NK-92 treated with Interleukin-12 subunit alpha and Interleukin-12 subunit beta, amount 100 ng/mL, for 24 hours (cell line): ENCODE data around the gene MDM2.
"Not testable (repeated sequence)": the region's sequence is repeated elsewhere in the genome, so short reads cannot be mapped to it uniquely, and the experiment has no call there.

Experiments used
- DNase-seq: peaks from one replicate; lab custom pipeline; 2025; lab: John Stamatoyannopoulos, UW

MDM2 gene

DNA sequence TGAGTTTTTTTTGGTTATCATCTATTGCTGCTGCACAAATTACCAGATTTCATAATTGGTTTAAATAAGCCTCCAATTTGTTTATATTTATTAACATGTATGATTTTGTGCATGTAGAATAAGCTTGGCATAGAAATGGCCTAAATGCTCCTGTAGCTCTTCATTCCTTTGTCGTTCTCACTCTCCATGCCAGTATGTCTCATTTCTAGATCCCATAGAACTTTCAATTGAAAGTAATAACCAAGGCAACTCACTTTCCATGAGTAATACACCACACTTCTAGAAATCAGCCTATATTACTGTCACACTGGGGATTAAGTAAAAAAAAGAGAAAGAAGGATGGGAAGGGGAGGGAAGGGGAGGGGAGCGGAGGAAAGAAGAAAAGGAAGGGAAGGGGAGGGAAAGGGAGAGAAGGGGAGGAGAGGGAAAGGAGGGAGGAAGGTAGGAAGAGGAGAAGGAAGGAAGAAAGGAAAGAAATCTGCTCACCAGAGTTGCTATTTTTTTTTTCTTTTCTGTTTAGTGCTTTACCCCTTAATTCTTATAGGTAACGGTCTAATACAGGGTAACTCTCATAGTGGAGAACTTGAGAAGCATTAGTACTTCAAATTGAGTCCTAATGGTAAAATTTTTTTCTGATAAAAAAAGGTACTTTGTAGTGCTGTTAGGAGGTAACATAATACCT is 45.6 kb downstream of the MDM2 start:
- no peak for DNase-seq

DNA sequence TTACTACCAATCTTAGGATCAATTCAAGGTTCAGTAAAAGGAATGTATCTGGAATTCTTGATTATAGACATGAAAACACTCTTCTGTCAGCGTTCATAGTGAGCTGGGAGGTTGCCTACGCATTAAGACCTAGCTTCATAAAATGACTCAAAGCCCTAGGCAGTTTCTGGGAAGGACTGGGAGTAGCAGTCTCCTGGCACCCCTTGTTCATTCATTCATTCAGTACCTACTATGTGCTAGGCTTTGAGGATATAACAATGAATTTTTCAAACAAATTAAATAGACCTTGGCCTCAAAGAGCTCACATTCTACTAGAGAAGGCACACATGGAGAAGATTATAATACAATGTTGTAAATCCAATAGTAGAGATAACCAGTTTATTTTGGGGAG is 46.1 kb downstream of the MDM2 start:
- DNase-seq: no peak

DNA sequence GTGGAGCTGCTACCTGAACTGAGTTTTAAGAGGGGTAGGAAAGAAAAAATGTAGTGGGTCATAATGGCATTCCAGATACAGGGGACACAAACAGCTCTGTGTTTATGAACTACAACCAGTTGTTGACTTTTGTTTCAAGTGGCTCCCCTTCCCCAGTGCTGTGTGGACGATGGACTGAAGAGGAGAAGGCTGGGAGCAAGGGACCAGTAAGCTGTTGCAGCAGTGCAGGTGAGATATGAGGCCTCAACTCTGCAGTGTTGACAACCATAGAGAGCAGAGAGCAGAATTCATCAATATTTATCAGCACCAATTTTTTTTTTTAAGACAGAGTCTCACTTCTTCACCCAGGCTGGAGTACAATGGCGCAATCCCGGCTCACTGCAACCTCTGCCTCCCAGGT is 46.6 kb downstream of the MDM2 start:
- DNase-seq: no peak

DNA sequence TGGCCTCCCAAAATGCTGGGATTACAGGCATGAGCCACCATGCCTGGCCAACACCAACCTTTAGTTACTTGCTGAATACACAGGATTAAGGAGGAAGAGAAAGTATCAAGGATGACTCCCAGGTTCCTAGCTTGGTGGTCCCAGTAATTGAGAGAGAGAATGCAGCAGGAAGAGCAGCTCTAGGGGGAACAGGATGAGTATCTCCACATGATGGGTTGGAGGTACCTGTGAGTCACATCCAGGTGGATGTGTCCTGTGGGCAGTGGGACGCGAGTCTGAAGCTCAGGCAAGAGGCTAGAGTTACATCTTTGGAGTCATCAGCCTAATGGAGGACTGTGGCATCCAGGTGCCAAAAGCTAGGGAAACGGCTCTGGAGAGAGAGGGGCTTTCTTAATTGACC is 47.1 kb downstream of the MDM2 start:
- no peak for DNase-seq

DNA sequence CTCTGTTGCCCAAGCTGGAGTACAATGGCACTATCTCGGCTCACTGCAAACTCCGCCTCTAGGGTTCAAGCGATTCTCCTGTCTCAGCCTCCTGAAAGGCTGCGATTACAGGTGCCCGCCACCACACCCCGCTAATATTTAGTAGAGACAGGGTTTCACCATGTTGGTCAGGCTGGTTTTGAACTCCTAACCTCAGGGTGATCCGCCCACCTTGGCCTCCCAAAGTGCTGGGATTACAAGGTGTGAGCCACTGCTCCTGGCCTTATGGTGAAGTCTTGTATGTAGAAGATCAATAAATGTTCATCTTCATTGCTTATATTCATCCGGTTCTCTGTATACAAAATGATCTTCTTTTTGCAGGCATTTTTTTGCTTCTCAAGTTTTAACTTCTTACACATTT is 47.8 kb downstream of the MDM2 start:
- DNase-seq: no peak

DNA sequence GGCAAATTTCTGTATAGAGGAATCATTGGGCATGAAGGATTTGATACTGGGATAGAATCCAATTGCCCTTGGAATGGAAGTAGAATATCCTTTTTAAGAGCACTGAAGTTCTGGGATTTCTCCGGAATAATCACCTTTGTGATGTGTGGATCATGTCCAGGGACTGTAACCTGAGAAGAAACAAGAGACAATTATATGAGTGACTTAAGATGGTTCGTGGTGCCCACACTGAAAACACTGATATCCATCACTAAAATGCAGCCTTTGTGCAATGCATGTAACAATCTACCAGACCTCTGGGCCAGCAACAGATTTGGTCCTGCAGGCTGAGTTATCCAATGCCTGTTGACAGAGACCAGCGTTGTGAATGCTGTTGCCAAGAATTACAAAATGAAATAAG is 48.5 kb downstream of the MDM2 start:
- DNase-seq: no peak

DNA sequence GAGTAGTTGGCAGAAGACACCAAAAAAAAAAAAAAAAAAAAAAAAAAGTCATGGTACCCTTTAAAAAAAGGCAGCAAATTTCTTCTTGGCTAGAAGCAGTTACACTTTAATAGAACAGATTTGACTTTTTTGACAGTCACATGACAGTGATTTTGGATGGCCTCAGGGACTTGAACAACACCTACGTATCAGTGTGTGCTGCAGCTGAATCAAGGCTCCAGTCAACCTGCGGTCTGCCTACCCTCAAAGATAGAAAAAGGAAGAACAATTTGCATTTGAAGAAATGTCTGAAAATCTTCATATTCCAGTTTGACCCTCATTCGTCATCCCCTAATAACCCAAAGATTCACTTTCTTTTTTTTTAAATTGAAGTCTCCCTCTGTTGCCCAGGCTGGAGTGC is 53.9 kb downstream of the MDM2 start:
- DNase-seq: no peak

DNA sequence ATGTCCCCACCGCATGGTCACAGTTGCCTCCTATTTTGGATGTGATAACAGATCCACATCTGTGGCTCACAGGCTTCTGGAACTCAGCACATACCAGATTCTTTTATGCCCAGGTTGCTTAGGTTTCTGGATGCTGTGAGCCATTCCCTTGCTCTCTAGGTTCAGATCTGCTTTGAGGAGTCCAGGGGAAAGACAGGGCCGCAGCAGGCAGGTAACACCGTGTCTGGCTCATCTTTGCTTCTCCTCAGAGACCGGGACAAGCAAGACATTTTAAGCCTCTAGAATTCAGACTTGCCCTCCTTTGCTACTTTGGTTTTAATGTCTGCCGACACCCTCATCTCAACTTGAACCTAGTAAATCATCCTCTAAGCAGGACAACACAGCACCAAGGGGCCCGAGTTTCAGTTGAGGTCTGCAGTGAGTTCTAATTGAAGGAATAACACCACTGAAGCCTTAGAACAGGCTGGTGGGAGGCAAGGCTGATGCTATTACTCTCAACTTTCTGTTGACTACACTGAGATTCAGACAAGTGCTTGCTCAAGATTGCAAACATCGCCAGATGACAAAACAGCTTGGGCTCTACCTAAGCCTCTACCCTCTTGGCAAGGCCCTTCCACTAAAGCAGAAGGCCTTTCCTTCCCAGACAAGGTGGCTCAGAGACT is 55.3 kb downstream of the MDM2 start:
- DNase-seq: no peak

DNA sequence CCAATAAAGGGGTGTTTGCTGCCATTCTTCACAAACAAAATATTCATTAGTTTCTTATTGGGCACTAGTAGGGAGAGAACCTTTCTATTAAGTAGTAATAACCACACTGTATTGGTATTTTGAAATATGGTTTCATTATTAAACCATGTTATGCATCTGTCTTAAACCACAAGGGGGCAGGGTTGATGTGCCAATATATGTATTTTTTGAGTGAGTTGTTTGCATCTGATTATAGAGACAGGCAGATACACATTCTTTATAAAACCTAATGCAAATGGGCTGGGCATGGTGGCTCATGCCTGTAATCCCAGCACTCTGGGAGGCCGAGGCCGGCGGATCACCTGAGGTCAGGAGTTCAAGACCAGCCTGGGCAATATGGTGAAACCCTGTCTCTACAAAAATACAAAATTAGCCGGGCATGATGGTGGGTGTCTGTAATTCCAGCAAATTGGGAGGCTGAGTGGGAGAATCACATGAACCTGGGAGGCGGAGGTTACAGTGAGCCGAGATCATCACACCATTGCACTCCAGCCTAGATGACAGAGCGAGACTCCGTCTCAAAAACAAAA is 56.0 kb downstream of the MDM2 start:
- not testable (repeated sequence) for DNase-seq

DNA sequence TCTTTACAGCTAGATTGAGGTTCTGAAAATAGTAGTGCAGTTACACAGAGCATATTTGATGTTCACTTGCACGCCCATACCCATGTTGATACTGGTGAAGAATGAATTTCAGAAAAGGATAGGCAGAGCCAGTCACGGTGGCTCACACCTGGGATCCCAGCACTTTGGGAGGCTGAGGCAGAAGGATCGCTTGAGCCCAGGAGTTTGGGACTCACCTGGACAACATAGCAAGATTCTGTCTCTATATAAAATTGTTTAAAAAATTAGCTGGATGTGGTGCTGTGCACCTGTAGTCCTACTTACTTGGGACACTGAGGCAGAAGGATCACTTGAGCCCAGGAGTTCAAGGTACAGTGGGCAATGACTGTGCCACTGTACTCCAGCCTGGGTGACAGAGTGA is 56.6 kb downstream of the MDM2 start:
- no peak for DNase-seq

DNA sequence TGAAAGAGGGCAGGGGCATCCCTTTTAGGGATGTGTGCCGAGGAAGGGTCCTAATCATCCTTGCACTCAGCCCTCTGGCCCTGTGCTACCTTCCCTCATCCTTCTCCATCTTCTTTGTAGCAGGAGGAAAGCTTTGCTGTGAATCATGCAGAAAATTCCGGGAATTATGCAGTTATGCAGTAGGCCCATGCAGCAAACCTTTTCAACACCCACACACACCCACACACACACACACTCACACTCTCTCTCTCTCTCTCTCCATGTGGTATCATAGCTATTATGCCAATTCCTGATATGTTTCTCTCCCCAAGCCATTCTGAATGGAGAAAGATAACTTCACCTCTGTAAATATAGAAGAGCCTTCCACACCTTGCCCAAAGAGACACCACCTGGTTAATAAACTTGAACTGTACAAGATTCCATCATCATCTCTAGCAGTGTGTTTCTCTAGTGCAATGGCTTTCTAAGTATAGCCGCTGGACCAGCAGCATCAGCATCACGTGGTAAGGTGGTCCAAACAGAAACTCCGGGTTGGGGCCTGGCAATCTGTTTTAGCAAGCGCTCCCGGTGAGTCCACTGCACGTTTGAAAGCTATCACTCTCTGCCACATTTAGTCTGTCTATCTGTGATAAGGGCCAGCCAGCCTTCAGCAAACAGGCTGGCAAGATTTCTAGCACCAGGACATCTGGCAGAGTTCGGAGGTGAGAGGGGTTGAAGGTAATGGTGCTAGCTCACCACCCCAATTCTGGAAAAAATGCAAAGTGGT is 57.6 kb downstream of the MDM2 start:
- DNase-seq: no peak

DNA sequence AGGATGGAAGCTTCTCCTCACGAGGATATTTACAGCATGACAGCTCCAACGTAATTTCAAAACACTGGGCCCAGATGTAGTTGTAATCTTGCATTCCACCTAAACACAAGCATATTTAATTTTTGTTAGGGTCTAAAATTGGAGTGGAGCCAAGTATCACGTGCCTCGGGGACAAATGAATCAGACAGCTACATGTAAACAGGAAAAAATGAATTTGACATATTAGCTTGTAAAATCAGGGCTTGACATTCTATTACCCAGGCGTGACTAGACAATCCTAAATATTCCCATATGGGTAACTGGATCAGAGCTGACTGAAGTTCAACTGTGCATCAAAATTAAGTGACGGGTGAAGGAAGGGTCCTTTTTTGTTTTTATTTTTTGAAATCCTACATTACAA is 59.0 kb downstream of the MDM2 start:
- DNase-seq: no peak

DNA sequence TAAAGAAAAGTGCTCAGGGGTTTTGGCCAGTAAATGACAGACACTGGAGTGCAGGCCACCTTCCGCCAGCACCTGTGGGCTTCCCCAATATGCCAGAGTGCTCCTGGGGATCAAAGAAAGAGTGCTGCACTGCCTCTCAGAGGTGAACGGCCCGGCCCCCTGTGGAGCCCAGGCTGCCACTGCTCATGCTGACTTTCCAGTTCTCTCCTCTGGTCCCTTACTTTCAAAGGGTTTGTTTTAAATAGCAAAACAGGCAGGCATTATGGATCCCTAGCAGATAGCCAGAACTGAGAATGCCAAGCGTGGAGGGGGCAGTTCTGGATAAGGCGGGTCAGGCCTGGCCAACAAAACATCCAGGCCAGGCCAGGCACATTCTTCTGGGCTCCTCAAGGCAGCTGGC is 59.6 kb downstream of the MDM2 start:
- no peak for DNase-seq

DNA sequence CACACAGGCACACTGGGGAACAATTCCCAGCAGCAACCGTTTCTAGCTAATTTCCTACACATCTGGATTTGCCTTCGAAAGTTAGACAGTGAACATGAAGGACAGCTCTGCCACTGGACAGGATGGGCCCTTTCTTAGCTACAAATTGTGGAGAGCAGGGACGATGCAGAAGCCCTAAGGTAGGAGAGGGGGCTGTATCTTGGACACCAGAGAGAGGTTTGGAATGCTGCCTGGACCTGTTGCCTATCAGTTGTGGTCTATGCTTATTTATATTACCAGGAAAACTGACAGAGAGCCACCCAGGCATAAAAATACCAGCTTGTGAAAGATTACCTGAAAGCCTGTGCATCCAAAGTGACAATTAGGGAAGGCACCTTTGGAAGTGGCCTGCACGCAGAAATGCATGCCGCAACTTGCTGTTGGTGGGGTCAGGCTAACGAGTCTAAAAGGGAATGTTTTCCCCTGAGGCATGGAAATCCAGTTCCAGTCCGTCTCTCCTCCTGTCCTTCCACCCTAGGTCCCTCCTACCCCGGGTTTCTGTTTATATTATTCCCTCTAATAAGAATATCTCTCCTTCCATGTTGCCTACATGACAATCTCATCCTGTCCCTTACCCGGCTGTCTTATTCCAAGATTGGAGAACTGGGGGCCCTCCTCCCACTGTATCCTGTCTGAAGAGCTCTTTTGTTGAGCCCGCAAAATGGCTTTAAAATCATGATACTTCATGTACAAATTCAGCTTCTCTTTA is 60.2 kb downstream of the MDM2 start:
- no peak for DNase-seq

DNA sequence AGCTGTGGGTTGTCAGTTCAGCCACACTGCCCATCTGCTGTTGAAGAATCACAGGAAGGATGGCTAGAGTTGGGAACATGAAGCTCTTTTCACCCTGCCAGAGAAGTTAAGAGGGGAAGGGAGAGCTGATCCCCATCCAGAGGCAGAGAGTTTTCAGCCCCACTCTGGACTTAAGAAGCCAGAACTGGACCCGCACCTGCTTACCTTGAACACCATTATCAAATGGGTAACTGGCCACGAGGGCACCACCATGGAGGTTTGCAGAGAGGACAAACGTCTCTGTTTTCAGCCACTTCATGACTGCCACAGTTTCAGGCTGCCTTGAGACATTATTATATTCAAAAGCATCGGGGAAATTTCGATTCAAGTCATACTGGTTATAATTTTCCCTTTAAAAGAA is 62.0 kb downstream of the MDM2 start:
- no peak for DNase-seq

DNA sequence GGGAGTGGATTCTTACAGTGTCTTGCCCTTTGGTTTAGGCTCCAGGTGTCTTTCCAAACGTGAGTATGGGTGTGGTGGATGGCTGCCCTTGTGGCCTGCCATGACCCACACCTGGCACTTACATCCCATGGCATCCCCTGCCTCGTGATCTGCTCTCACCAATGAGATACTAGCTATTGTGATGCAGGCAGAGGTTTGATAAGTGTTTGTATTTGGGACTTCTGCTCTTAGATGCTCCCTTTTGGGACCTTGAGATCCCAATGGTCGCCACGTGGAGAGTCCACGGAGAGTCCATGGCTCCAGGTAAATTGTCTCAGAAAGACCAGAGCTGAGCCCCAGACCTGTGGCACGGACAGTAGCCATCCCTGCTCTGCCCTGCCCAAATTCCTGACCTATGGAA is 62.5 kb downstream of the MDM2 start:
- DNase-seq: no peak

DNA sequence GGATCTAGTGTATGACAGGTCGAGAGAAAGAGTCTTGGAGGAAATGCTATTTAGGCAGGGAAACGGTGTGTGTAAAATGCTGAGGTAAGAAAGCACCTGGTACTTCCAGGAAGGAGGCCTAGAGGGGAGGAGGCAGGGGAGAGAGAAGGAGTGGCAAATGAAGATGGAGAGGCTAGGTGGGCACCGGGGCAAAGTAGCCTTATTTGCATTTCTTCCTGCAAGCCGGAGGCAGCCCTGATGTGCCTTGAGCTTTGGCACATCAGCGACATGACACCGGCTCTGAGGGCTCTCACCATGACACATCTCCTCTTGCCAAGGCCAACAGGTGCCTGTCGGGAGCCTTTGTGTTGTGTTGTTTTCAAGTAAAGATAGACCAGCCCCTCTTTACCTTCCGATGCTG is 63.4 kb downstream of the MDM2 start:
- DNase-seq: no peak

DNA sequence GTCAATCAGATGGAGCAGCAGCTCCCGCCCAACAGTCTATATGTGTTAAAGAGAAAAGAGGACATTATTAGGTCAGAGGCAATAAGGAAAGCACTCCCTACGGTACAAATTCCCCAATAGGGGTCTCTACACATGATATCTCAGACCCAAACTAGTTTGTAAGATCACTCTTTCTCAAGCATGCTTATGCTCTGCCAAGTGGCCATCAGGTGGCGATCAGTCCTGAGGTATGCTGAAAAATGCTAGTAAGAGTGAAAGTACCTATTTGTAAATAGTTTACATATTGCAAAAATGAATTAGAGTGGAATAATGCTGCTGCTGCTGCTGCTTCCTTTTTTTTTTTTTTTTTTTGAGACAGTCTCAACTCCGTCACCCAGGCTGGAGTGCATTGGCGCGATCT is 63.9 kb downstream of the MDM2 start:
- no peak for DNase-seq

DNA sequence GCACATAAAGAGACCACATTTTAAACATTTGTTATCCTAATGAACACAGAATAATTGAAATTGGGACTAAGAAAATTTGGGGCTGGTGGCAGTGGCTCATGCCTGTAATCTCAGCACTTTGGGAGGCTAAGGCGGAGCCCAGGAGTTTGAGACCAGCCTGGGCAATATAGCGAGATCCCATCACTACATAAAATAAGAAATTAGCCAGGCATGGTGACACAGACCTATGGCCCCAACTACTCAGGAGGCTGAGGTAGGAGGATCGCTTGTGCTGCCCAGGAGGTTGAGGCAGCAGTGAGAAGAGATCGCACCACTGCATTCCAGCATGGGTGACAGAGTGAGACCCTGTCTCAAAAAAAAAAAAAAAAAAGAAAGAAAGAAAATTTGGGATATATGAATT is 65.3 kb downstream of the MDM2 start:
- no peak for DNase-seq

DNA sequence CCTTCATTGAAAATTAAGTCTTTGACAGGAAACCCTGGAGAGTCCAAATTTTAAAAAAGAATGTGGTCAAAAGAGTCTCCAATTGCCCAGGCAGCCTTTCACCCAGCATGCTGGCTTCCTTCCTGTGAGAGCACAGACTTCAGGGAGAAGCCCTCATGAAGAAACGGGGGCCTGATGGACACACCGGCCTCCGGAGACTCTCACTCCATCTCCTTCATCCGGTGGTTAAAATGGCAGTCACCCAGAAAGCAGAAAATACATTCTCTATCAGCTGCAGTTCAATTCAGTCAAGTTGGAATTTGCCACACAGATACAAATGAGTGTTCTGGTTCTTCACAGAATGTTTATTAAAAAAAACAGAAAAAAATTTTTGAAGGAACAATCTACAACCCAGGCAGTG is 68.5 kb downstream of the MDM2 start:
- DNase-seq: no peak

DNA sequence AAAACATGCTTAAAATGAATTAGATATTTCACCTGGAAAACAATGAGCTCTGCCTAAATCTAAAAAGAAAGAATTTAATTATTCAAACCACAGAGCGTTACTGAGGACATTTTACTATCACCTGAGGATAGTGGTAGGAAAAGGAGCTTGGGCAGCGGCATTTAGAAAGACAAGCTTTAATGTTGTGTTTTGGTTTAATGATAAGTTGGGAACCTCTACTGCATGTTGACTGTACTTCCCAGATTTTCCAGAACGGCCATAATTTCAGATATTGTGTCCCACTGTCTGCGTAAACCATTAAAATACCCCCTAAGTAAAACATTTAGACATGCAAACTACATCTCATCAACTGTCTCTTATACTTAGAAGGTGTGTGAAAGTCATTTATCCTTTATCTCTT is 69.6 kb downstream of the MDM2 start:
- no peak for DNase-seq

DNA sequence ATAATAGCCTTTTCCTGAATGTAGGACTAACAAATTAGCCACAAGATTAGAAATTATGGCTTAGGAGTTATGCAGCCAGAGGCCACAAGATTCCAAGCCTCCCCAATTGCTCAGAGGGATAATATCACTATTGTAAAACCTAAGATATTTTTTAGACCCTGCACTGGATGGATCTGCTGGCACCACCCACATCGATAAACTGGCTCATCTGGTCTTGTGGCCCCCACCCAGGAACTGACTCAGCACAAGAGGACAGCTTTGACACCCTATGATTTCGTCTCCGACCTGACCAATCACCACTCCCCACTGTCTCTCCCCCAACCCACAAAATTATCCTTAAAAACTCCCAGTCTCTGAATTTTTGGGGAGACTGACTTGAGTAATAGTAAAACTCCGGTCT is 70.3 kb downstream of the MDM2 start:
- no peak for DNase-seq
